K562 (cell line): ENCODE measurements around the gene GPR35. TPM values are rescaled to one million over a fixed set of nuclear protein-coding genes. Genes with fewer than 3 reads are reported as not detected.

Experiments
- ATAC-seq: fragments of 200-7000 bp; cut with Tn5 transposase; 3 replicates; pipeline ENCODE4 v1.9.1; 2020; ENCODE audit warnings: moderate library complexity
- BruUV-seq: library from RNA; stranded (reverse); fragments of 400-500 nt; replicated peaks from 2 replicates; lab custom pipeline; 2021; lab: Mats Ljungman, UMichigan
- CTCF ChIA-PET: fragments of 300-600 bp; formaldehyde crosslinking; extraction: SDS; loops from one replicate; lab custom pipeline; 2021; ENCODE audit warnings: low intra/inter-chr PET ratio; lab: Yijun Ruan, JAX
- POLR2A ChIA-PET: fragments of 300-600, 350-650 bp; sonication (Branson Sonifier 250); formaldehyde crosslinking; extraction: SDS; loops from one replicate; lab custom pipeline; 2021; ENCODE audit warnings: antibody characterized with exemption, inconsistent platforms; lab: Yijun Ruan, JAX
- DNase-seq, 4 experiments: peaks; one replicate each; pipeline versions ENCODE4 v3.0.0 to v3.0.0-alpha.2; 2011 to 2018; ENCODE audit warnings: low spot score in 3 of 4, mixed read lengths in 3 of 4; ENCODE audit errors: extremely low read depth in 1 of 4
- FAIRE-seq: peaks from 2 replicates; lab custom pipeline; 2011; peaks lifted over from hg19 to GRCh38; lab: Jason Lieb, UNC
- H2AFZ ChIP-seq: 2 replicates; pipeline ENCODE4 v1.6.0; 2011; ENCODE audit warnings: low read depth, low read length, control low read depth, inconsistent platforms
- H3K27ac ChIP-seq: fragments of 200-600 bp; 3 replicates; pipeline ENCODE4 v1.8.0; 2011; ENCODE audit warnings: low read depth, mild to moderate bottlenecking, control low read depth, inconsistent platforms, low read length, moderate library complexity, mixed read lengths; ENCODE audit errors: extremely low read depth
- H3K27me3 ChIP-seq, 2 experiments: fragments of 300-600 bp in 1 of 2; 2 replicates in 1 of 2; 3 replicates in 1 of 2; pipeline versions ENCODE4 v1.6.0 to v1.8.0; 2011; ENCODE audit warnings: inconsistent platforms in 2 of 2, low read length in 2 of 2, mild to moderate bottlenecking in 1 of 2, mixed read lengths in 1 of 2, moderate library complexity in 1 of 2; ENCODE audit not compliant: control insufficient read depth in 2 of 2, insufficient read depth in 2 of 2
- H3K36me3 ChIP-seq: fragments of 300-600 bp; 3 replicates; pipeline ENCODE4 v1.8.0; 2011; ENCODE audit warnings: mild to moderate bottlenecking, low read length, inconsistent platforms; ENCODE audit not compliant: control insufficient read depth, insufficient read depth
- H3K4me1 ChIP-seq, 2 experiments: fragments of 200-600 bp in 1 of 2; replicated peaks in 1 of 2; 2 replicates in 1 of 2; 3 replicates in 1 of 2; pipeline versions ENCODE4 v1.5.1 to v1.8.0; 2011; ENCODE audit warnings: inconsistent platforms in 2 of 2, low read length in 2 of 2, mild to moderate bottlenecking in 1 of 2, mixed read lengths in 1 of 2, moderate library complexity in 1 of 2; ENCODE audit not compliant: control insufficient read depth in 2 of 2, insufficient read depth in 2 of 2
- H3K4me2 ChIP-seq: 2 replicates; pipeline ENCODE4 v1.6.1; 2011; ENCODE audit warnings: low read length, control low read depth, inconsistent platforms, mixed read lengths; ENCODE audit not compliant: insufficient read depth
- H3K4me3 ChIP-seq: fragments of 200-600 bp; sonication (generic), shearing (Covaris generic); 2 replicates; pipeline ENCODE4 v1.5.1; 2016; ENCODE audit warnings: control low read depth, inconsistent platforms
- H3K79me2 ChIP-seq: fragments of 200-600 bp; 3 replicates; pipeline ENCODE4 v1.8.0; 2011; ENCODE audit warnings: low read length, inconsistent platforms; ENCODE audit not compliant: control insufficient read depth, insufficient read depth
- H3K9ac ChIP-seq, 2 experiments: 2 replicates each; pipeline versions ENCODE4 v1.6.0 to v1.6.1; 2011; ENCODE audit warnings: low read depth in 2 of 2, low read length in 2 of 2, control low read depth in 1 of 2, inconsistent platforms in 1 of 2, mild to moderate bottlenecking in 1 of 2, mixed read lengths in 1 of 2; ENCODE audit not compliant: insufficient read depth in 1 of 2
- H3K9me1 ChIP-seq: one replicate; pipeline ENCODE4 v1.6.0; 2011; ENCODE audit warnings: inconsistent platforms, mild to moderate bottlenecking, low read length, moderate library complexity; ENCODE audit not compliant: control insufficient read depth, insufficient read depth
- H3K9me3 ChIP-seq: replicated peaks from 2 replicates; pipeline ENCODE4 v1.5.1; 2011; ENCODE audit warnings: low read depth, low read length, inconsistent platforms; ENCODE audit not compliant: control insufficient read depth, insufficient read depth
- H4K20me1 ChIP-seq: replicated peaks from 2 replicates; pipeline ENCODE4 v1.6.1; 2011; ENCODE audit warnings: low read length, inconsistent platforms, mixed read lengths; ENCODE audit not compliant: control insufficient read depth, insufficient read depth
- BHLHE40 ChIP-seq: IDR thresholded peaks from 2 replicates; pipeline ENCODE4 v1.6.1; 2011; ENCODE audit warnings: low read length, improper control_type of control experiment
- FOXO4 ChIP-seq: fragments of 450-650 bp; formaldehyde crosslinking; IDR thresholded peaks from 2 replicates; pipeline ENCODE4 v1.4.0; 2020; ENCODE audit warnings: mild to moderate bottlenecking, moderate library complexity
- HDAC2 ChIP-seq: fragments of 450-650 bp; IDR thresholded peaks from 2 replicates; pipeline ENCODE4 v1.6.1; 2016; ENCODE audit warnings: mild to moderate bottlenecking
- ZC3H8 ChIP-seq: fragments of 450-650 bp; IDR thresholded peaks from 2 replicates; pipeline ENCODE4 v1.6.1; 2017
- ZNF124 ChIP-seq: sonication (generic); formaldehyde crosslinking; IDR thresholded peaks from 2 replicates; pipeline ENCODE4 v1.8.1; 2022; ENCODE audit warnings: missing genetic modification reagents
- ZNF184 ChIP-seq: sonication (generic); formaldehyde crosslinking; IDR thresholded peaks from 2 replicates; pipeline ENCODE4 v1.5.0; 2020; ENCODE audit warnings: missing genetic modification reagents
- ZNF232 ChIP-seq: sonication (generic); formaldehyde crosslinking; IDR thresholded peaks from 2 replicates; pipeline ENCODE4 v1.8.0; 2022; ENCODE audit warnings: mild to moderate bottlenecking, missing genetic modification reagents
- ZNF592 ChIP-seq: fragments of 450-650 bp; IDR thresholded peaks from 2 replicates; pipeline ENCODE4 v1.6.1; 2017; ENCODE audit warnings: antibody characterized with exemption, mild to moderate bottlenecking
- ZNF696 ChIP-seq: fragments of 250-450 bp; sonication (Bioruptor Pico); conservative IDR thresholded peaks from 2 replicates; pipeline ENCODE4 v1.4.0; 2020; ENCODE audit warnings: mild to moderate bottlenecking, moderate library complexity
- ZNF740 ChIP-seq, 3 experiments: fragments of 200-800 bp in 1 of 3; sonication (Bioruptor generic) in 1 of 3; sonication (generic) in 1 of 3; formaldehyde crosslinking in 1 of 3; IDR thresholded peaks; 2 replicates each; pipeline versions ENCODE4 v1.6.1 to v1.8.0; 2016 to 2022; ENCODE audit warnings: mild to moderate bottlenecking in 2 of 3, missing compliant biosample characterization in 2 of 3, missing genetic modification characterization in 2 of 3, missing genetic modification reagents in 1 of 3
- WGBS: fragments of 100-300 bp; shearing (Covaris generic); methylation state at CpG from one replicate; pipeline ENCODE4 v1.1.6; 2016; ENCODE audit warnings: low coverage, mixed read lengths; ENCODE audit not compliant: insufficient coverage; ENCODE audit errors: missing lambda C conversion rate; 5-methylcytosine and 5-hydroxymethylcytosine counted together
- in situ Hi-C: fragments of 300-500 bp; cut with MboI; formaldehyde crosslinking; loops from 4 replicates; pipeline ENCODE4 v1.15.0; 2018; ENCODE audit warnings: inconsistent platforms, mixed read lengths
- intact Hi-C: fragments of 100-400 bp; cut with micrococcal nuclease; formaldehyde crosslinking; loops from 2 replicates; pipeline ENCODE4 v1.14.2; 2022
- polyA plus RNA-seq, 8 experiments: library from polyadenylated mRNA; depleted of rRNA in 4 of 8; stranded (reverse) in 5 of 8; unstranded in 3 of 8; fragments of >200 nt; fragmentation: Nextera tagmentation in 2 of 8; fragmentation: Illumina TruSeq in 1 of 8; extraction: Ambion mirVana in 2 of 8; extraction: Trizol in 1 of 8; gene quantifications; 2 replicates each; pipeline versions ENCODE4 v1.2.1 to v1.2.3, GENCODE V29; 2011 to 2014; ENCODE audit warnings: inconsistent platforms in 1 of 8, missing spikeins in 1 of 8
- total RNA-seq, 7 experiments: library from RNA; depleted of rRNA in 6 of 7; stranded (reverse); fragments of >200 nt in 6 of 7; fragmentation: Illumina TruSeq in 2 of 7; extraction: Trizol in 2 of 7; gene quantifications; 2 replicates each; pipeline versions ENCODE4 v1.2.1 to v1.2.3, GENCODE V29; 2011 to 2021; ENCODE audit warnings: low replicate concordance in 1 of 7

GPR35 gene
- total and polyA plus RNA-seq, 9 of the 15 experiments (the other 6 are each of a cell fraction or from before 2014, with no cell fraction given) = 0.04 to 0.50 (median 0.29) TPM; not detected in 3

- no peak for TF ChIP-seq ZNF740 (CRISPR knock-in tag; IDR thresholded peaks at IDR 0.05)
- no peak for TF ChIP-seq ZNF740 (tag; IDR thresholded peaks at IDR 0.05)
- no peak for TF ChIP-seq ZNF232 (CRISPR knock-in tag)
- TF ChIP-seq ZC3H8 = no peak
- TF ChIP-seq HDAC2 = no peak
- no peak for TF ChIP-seq FOXO4
- no peak for TF ChIP-seq ZNF124 (CRISPR knock-in tag)
Observed at GRCh38 chr2:240584486-240585031, 40.7 kb upstream of the GPR35 start (continued).

GRCh38 chr2:240585101-240585500 lies 40.2 kb upstream of the GPR35 start:
- ChIA-PET CTCF (no interaction called here), POLR2A (interaction anchor here (1.0 kb wide), 1 partner anchor 9 kb away, joined by 4 read pairs; no protein-coding TSS in a partner anchor)
- in situ Hi-C loops (no loop called here), intact Hi-C loops (no loop called here)
- peaks cover 64% of the 10 kb centered on the region for H3K79me2 ChIP-seq
- ATAC-seq (no peak), DNase-seq (no peak), FAIRE-seq (no peak)
- H3K4me2 ChIP-seq = peak overlapping the region; percentile 93
- no peak overlapping the region for H2AFZ ChIP-seq
- 23% methylated on average over 6 of the region's 6 CpGs for WGBS
- no peaks in the 10 kb centered on the region for H3K27me3 ChIP-seq
- H3K4me1 ChIP-seq = peaks cover 35 to 51% of the 10 kb centered on the region in 2 experiments
- H3K36me3 ChIP-seq = peaks cover 16% of the 10 kb centered on the region; the same call in 2 of the 3 replicates
- H3K9ac ChIP-seq = peak overlapping the region; percentile 82 to 95
- no peaks in the 10 kb centered on the region; the same call in 1 of the 2 replicates for H4K20me1 ChIP-seq
- BruUV-seq = no TSS peak
- peak overlapping the region; percentile 92 for H3K4me3 ChIP-seq
- no peaks in the 10 kb centered on the region for H3K9me3 ChIP-seq
- H3K9me1 ChIP-seq = no peaks in the 10 kb centered on the region
- H3K27ac ChIP-seq = peak overlapping the region; percentile 20
- TF ChIP-seq BHLHE40 = no peak
- no peak for TF ChIP-seq ZNF592
- no peak for TF ChIP-seq ZNF184 (CRISPR knock-in tag)
- no peak for TF ChIP-seq ZNF696
